HG03039 (cell line): ENCODE measurements around the gene ALDH4A1.

Source experiments
- ATAC-seq: cut with Tn5 transposase; IDR thresholded peaks from one replicate; pipeline ENCODE4 v1.9.1; 2021; ENCODE audit warnings: mild to moderate bottlenecking, moderate library complexity; ENCODE audit not compliant: unreplicated experiment

Gene ALDH4A1

GRCh38 chr1:18939398-18940302 is 37.3 kb upstream of the ALDH4A1 start:
- no peak for ATAC-seq

GRCh38 chr1:18938707-18939070 is 36.3 kb upstream of the ALDH4A1 start:
- no peak for ATAC-seq

- ATAC-seq, result no peak
Measured at GRCh38 chr1:18938008-18938706, 35.8 kb upstream of the ALDH4A1 start.

GRCh38 chr1:18937539-18937938 is 35.2 kb upstream of the ALDH4A1 start:
- no peak for ATAC-seq

- ATAC-seq, result no peak
Measured at GRCh38 chr1:18936814-18937481, 34.6 kb upstream of the ALDH4A1 start.

GRCh38 chr1:18936471-18936813 is 34.1 kb upstream of the ALDH4A1 start:
- no peak for ATAC-seq

- ATAC-seq, result no peak
Measured at GRCh38 chr1:18934205-18935000, 32.0 kb upstream of the ALDH4A1 start.

GRCh38 chr1:18932879-18933278 is 30.5 kb upstream of the ALDH4A1 start:
- ATAC-seq, result no peak

- no peak for ATAC-seq
Measured at GRCh38 chr1:18932387-18932786, 30.0 kb upstream of the ALDH4A1 start.

GRCh38 chr1:18931730-18932129 is 29.4 kb upstream of the ALDH4A1 start:
- no peak for ATAC-seq

- ATAC-seq, result no peak
Measured at GRCh38 chr1:18929686-18930085, 27.3 kb upstream of the ALDH4A1 start.

GRCh38 chr1:18928985-18929384 is 26.6 kb upstream of the ALDH4A1 start:
- ATAC-seq, result no peak

- ATAC-seq, result no peak
Measured at GRCh38 chr1:18928406-18928805, 26.1 kb upstream of the ALDH4A1 start.

GRCh38 chr1:18927654-18928272 is 25.4 kb upstream of the ALDH4A1 start:
- ATAC-seq, result no peak

GRCh38 chr1:18927082-18927653 is 24.8 kb upstream of the ALDH4A1 start:
- ATAC-seq, result no peak

GRCh38 chr1:18926315-18927081 is 24.1 kb upstream of the ALDH4A1 start:
- peak; percentile 51 for ATAC-seq

GRCh38 chr1:18925279-18925678 is 22.9 kb upstream of the ALDH4A1 start:
- no peak for ATAC-seq

GRCh38 chr1:18924221-18924691 is 21.9 kb upstream of the ALDH4A1 start:
- ATAC-seq, result no peak

- no peak for ATAC-seq
Measured at GRCh38 chr1:18923756-18924211, 21.4 kb upstream of the ALDH4A1 start.
